HG03378 (cell line): Measurements from ENCODE around the gene SH3BGRL2.
"Not testable (repeated sequence)": the region's sequence is repeated elsewhere in the genome, so short reads cannot be mapped to it uniquely, and the experiment has no call there.

Experiments used
- ATAC-seq: cut with Tn5 transposase; IDR thresholded peaks from one replicate; pipeline ENCODE4 v1.9.1; 2021; ENCODE audit warnings: mild to moderate bottlenecking, moderate library complexity; ENCODE audit not compliant: unreplicated experiment

Gene SH3BGRL2

GRCh38 chr6:79648328-79648727, 17.2 kb downstream of the SH3BGRL2 start:
- no peak for ATAC-seq

- no peak for ATAC-seq
Observed at GRCh38 chr6:79649016-79649415, 17.9 kb downstream of the SH3BGRL2 start.

- no peak for ATAC-seq
Observed at GRCh38 chr6:79650950-79651349, 19.8 kb downstream of the SH3BGRL2 start.

GRCh38 chr6:79656134-79656533, 25.0 kb downstream of the SH3BGRL2 start:
- ATAC-seq, result no peak

GRCh38 chr6:79657238-79657637, 26.1 kb downstream of the SH3BGRL2 start:
- ATAC-seq, result no peak

GRCh38 chr6:79663655-79664054, 32.5 kb downstream of the SH3BGRL2 start:
- not testable (repeated sequence) for ATAC-seq

- ATAC-seq, result no peak
Observed at GRCh38 chr6:79665725-79666551, 34.8 kb downstream of the SH3BGRL2 start.

- no peak for ATAC-seq
Observed at GRCh38 chr6:79666634-79667033, 35.5 kb downstream of the SH3BGRL2 start.

GRCh38 chr6:79668381-79668780, 37.3 kb downstream of the SH3BGRL2 start:
- ATAC-seq, result no peak

GRCh38 chr6:79669766-79670165, 38.6 kb downstream of the SH3BGRL2 start:
- no peak for ATAC-seq

GRCh38 chr6:79670789-79671188, 39.7 kb downstream of the SH3BGRL2 start:
- no peak for ATAC-seq

- no peak for ATAC-seq
Observed at GRCh38 chr6:79671600-79672266, 40.6 kb downstream of the SH3BGRL2 start.

GRCh38 chr6:79672631-79673111, 41.5 kb downstream of the SH3BGRL2 start:
- ATAC-seq, result no peak

- no peak for ATAC-seq
Observed at GRCh38 chr6:79673947-79674346, 42.8 kb downstream of the SH3BGRL2 start.

GRCh38 chr6:79676785-79677736, 45.9 kb downstream of the SH3BGRL2 start:
- no peak for ATAC-seq

- ATAC-seq, result not testable (repeated sequence)
Observed at GRCh38 chr6:79682682-79683081, 51.6 kb downstream of the SH3BGRL2 start.

- no peak for ATAC-seq
Observed at GRCh38 chr6:79684876-79685275, 53.7 kb downstream of the SH3BGRL2 start.

GRCh38 chr6:79686707-79687309, 55.7 kb downstream of the SH3BGRL2 start:
- ATAC-seq, result no peak

- no peak for ATAC-seq
Observed at GRCh38 chr6:79687759-79688158, 56.6 kb downstream of the SH3BGRL2 start.

- ATAC-seq, result no peak
Observed at GRCh38 chr6:79694156-79694555, 63.0 kb downstream of the SH3BGRL2 start.
